Esophagus squamous epithelium (tissue), 4 donors: ENCODE measurements around the gene KCTD12.

ENCODE experiments used
- CTCF ChIP-seq, 6 experiments: fragments of 450-650 bp in 4 of 6; fragments of 200-600 bp in 2 of 6; sonication (generic) in 2 of 6; IDR thresholded peaks; one replicate each; pipeline ENCODE4 v1.5.1; 2016 to 2019; ENCODE audit warnings: antibody characterized with exemption in 6 of 6, mild to moderate bottlenecking in 4 of 6, moderate library complexity in 4 of 6
- POLR2A ChIP-seq, 4 donors: fragments of 450-650 bp; IDR thresholded peaks; one replicate each; pipeline ENCODE4 v1.6.1; 2017; ENCODE audit warnings: antibody characterized with exemption in 4 of 4, mild to moderate bottlenecking in 4 of 4, moderate library complexity in 3 of 4

GRCh38 chr13:76836311-76836710, 49.9 kb downstream of the KCTD12 start:
- no peak for TF ChIP-seq CTCF (IDR thresholded peaks at IDR 0.05)
- TF ChIP-seq POLR2A (IDR thresholded peaks at IDR 0.05), result no peak
